Central memory CD8-positive, alpha-beta T cell (primary cell): ENCODE data around the gene PPFIA2.

Experiments used
- ATAC-seq: fragments of 150-1000 bp; cut with Tn5 transposase; replicated peaks from 2 replicates; pipeline ENCODE4 v1.10.0; 2022; ENCODE audit warnings: mild to moderate bottlenecking, moderate FRiP score, moderate number of reproducible peaks; ENCODE audit not compliant: poor library complexity, severe bottlenecking; ENCODE audit errors: extremely low read depth
- DNase-seq, 2 donors: peaks; one replicate each; pipeline ENCODE4 v3.0.0; 2021; ENCODE audit warnings: low spot score in 2 of 2
- H3K27ac Mint-ChIP-seq: one replicate; pipeline ENCODE4 v1.8.0; 2022; ENCODE audit warnings: low read depth, mild to moderate bottlenecking, moderate library complexity, mixed read lengths
- H3K27me3 Mint-ChIP-seq: one replicate; pipeline ENCODE4 v1.8.0; 2022; ENCODE audit warnings: mixed read lengths
- H3K36me3 Mint-ChIP-seq: one replicate; pipeline ENCODE4 v1.8.0; 2022; ENCODE audit warnings: mild to moderate bottlenecking, moderate library complexity, mixed read lengths; ENCODE audit not compliant: insufficient read depth
- H3K4me1 Mint-ChIP-seq: one replicate; pipeline ENCODE4 v1.8.0; 2022; ENCODE audit warnings: mixed read lengths
- H3K4me3 Mint-ChIP-seq: one replicate; pipeline ENCODE4 v1.8.0; 2022; ENCODE audit warnings: mild to moderate bottlenecking, moderate library complexity, mixed read lengths
- H3K9me3 Mint-ChIP-seq: one replicate; pipeline ENCODE4 v1.8.0; 2022; ENCODE audit warnings: mixed read lengths

Gene PPFIA2

GRCh38 chr12:81347404-81347803, 411.7 kb downstream of the PPFIA2 start:
- Mint-ChIP-seq H3K27me3 (no peaks in the 10 kb centered on the region), H3K9me3 (peaks cover 10% of the 10 kb centered on the region), H3K27ac (no peak overlapping the region), H3K4me1 (no peaks in the 10 kb centered on the region), H3K36me3 (no peaks in the 10 kb centered on the region), H3K4me3 (no peak overlapping the region)
- DNase-seq: no peak
- no peak for ATAC-seq

- Mint-ChIP-seq H3K36me3 (no peaks in the 10 kb centered on the region), H3K27ac (no peak overlapping the region), H3K27me3 (no peaks in the 10 kb centered on the region), H3K9me3 (peaks cover 10% of the 10 kb centered on the region), H3K4me1 (no peaks in the 10 kb centered on the region), H3K4me3 (no peak overlapping the region)
- no peak for ATAC-seq
- DNase-seq: no peak
Observed at GRCh38 chr12:81340910-81341309, 418.2 kb downstream of the PPFIA2 start.

GRCh38 chr12:81339071-81339470, 420.1 kb downstream of the PPFIA2 start:
- H3K9me3 Mint-ChIP-seq: peaks cover 19% of the 10 kb centered on the region
- H3K27me3 Mint-ChIP-seq: no peaks in the 10 kb centered on the region
- H3K4me3 Mint-ChIP-seq: no peak overlapping the region
- H3K4me1 Mint-ChIP-seq: no peaks in the 10 kb centered on the region
- no peaks in the 10 kb centered on the region for H3K36me3 Mint-ChIP-seq
- DNase-seq (no peak), ATAC-seq (no peak)
- no peak overlapping the region for H3K27ac Mint-ChIP-seq

- H3K27me3 Mint-ChIP-seq: no peaks in the 10 kb centered on the region
- H3K9me3 Mint-ChIP-seq: peaks cover 15% of the 10 kb centered on the region
- DNase-seq: no peak
- no peaks in the 10 kb centered on the region for H3K4me1 Mint-ChIP-seq
- H3K27ac Mint-ChIP-seq: no peak overlapping the region
- ATAC-seq: no peak
- no peaks in the 10 kb centered on the region for H3K36me3 Mint-ChIP-seq
- no peak overlapping the region for H3K4me3 Mint-ChIP-seq
Observed at GRCh38 chr12:81337886-81338285, 421.3 kb downstream of the PPFIA2 start.

GRCh38 chr12:81333812-81334211, 425.3 kb downstream of the PPFIA2 start:
- DNase-seq: no peak
- Mint-ChIP-seq H3K36me3 (no peaks in the 10 kb centered on the region), H3K4me1 (no peaks in the 10 kb centered on the region), H3K9me3 (peaks cover 24% of the 10 kb centered on the region), H3K27me3 (no peaks in the 10 kb centered on the region), H3K4me3 (no peak overlapping the region), H3K27ac (no peak overlapping the region)
- ATAC-seq: no peak

- peaks cover 24% of the 10 kb centered on the region for H3K9me3 Mint-ChIP-seq
- no peak overlapping the region for H3K4me3 Mint-ChIP-seq
- DNase-seq (no peak), ATAC-seq (no peak)
- H3K27ac Mint-ChIP-seq: no peak overlapping the region
- H3K27me3 Mint-ChIP-seq: no peaks in the 10 kb centered on the region
- H3K4me1 Mint-ChIP-seq: no peaks in the 10 kb centered on the region
- H3K36me3 Mint-ChIP-seq: no peaks in the 10 kb centered on the region
Observed at GRCh38 chr12:81332054-81332453, 427.1 kb downstream of the PPFIA2 start.

GRCh38 chr12:81330480-81330879, 428.7 kb downstream of the PPFIA2 start:
- Mint-ChIP-seq H3K9me3 (peaks cover 24% of the 10 kb centered on the region), H3K27me3 (no peaks in the 10 kb centered on the region), H3K4me1 (no peaks in the 10 kb centered on the region), H3K27ac (no peak overlapping the region), H3K4me3 (no peak overlapping the region), H3K36me3 (no peaks in the 10 kb centered on the region)
- DNase-seq (no peak), ATAC-seq (no peak)

- Mint-ChIP-seq H3K27me3 (no peaks in the 10 kb centered on the region), H3K4me3 (no peak overlapping the region), H3K4me1 (no peaks in the 10 kb centered on the region), H3K36me3 (no peaks in the 10 kb centered on the region), H3K9me3 (peaks cover 15% of the 10 kb centered on the region), H3K27ac (no peak overlapping the region)
- ATAC-seq (no peak), DNase-seq (no peak)
Observed at GRCh38 chr12:81329085-81329484, 430.1 kb downstream of the PPFIA2 start.

GRCh38 chr12:81327425-81327824, 431.7 kb downstream of the PPFIA2 start:
- ATAC-seq: no peak

GRCh38 chr12:81325086-81325485, 434.1 kb downstream of the PPFIA2 start:
- Mint-ChIP-seq H3K36me3 (no peaks in the 10 kb centered on the region), H3K27ac (no peak overlapping the region), H3K4me1 (no peaks in the 10 kb centered on the region), H3K9me3 (peaks cover 14% of the 10 kb centered on the region), H3K4me3 (no peak overlapping the region), H3K27me3 (no peaks in the 10 kb centered on the region)
- no peak for DNase-seq
- no peak for ATAC-seq

More at GRCh38 chr12:81327425-81327824, 431.7 kb downstream of the PPFIA2 start:
- no peaks in the 10 kb centered on the region for H3K4me1 Mint-ChIP-seq
- H3K9me3 Mint-ChIP-seq: peaks cover 18% of the 10 kb centered on the region
- H3K27me3 Mint-ChIP-seq: no peaks in the 10 kb centered on the region
- H3K27ac Mint-ChIP-seq: no peak overlapping the region
- no peak overlapping the region for H3K4me3 Mint-ChIP-seq
- no peak for DNase-seq
- no peaks in the 10 kb centered on the region for H3K36me3 Mint-ChIP-seq

GRCh38 chr12:81314903-81315531, 444.1 kb downstream of the PPFIA2 start:
- peaks cover 12% of the 10 kb centered on the region for H3K9me3 Mint-ChIP-seq
- DNase-seq (no peak), ATAC-seq (no peak)
- no peaks in the 10 kb centered on the region for H3K4me1 Mint-ChIP-seq
- no peaks in the 10 kb centered on the region for H3K27me3 Mint-ChIP-seq
- no peak overlapping the region for H3K4me3 Mint-ChIP-seq
- H3K36me3 Mint-ChIP-seq: no peaks in the 10 kb centered on the region
- no peak overlapping the region for H3K27ac Mint-ChIP-seq

- Mint-ChIP-seq H3K27me3 (no peaks in the 10 kb centered on the region), H3K4me1 (no peaks in the 10 kb centered on the region), H3K36me3 (no peaks in the 10 kb centered on the region), H3K27ac (no peak overlapping the region), H3K4me3 (no peak overlapping the region), H3K9me3 (peaks cover 39% of the 10 kb centered on the region)
- DNase-seq (no peak), ATAC-seq (no peak)
Observed at GRCh38 chr12:81303935-81304334, 455.2 kb downstream of the PPFIA2 start.

- no peak overlapping the region for H3K4me3 Mint-ChIP-seq
- no peak for DNase-seq
- H3K4me1 Mint-ChIP-seq: no peaks in the 10 kb centered on the region
- H3K27me3 Mint-ChIP-seq: no peaks in the 10 kb centered on the region
- no peak for ATAC-seq
- no peak overlapping the region for H3K27ac Mint-ChIP-seq
- H3K36me3 Mint-ChIP-seq: no peaks in the 10 kb centered on the region
- H3K9me3 Mint-ChIP-seq: peaks cover 26% of the 10 kb centered on the region
Observed at GRCh38 chr12:81300454-81300853, 458.7 kb downstream of the PPFIA2 start.
